GM23338 (cell line): ENCODE measurements around the gene GORAB. TPM values are rescaled to one million over a fixed set of nuclear protein-coding genes. Genes with fewer than 3 reads are reported as not detected.

ENCODE experiments used
- ATAC-seq: fragments of 200-7000 bp; cut with Tn5 transposase; 3 replicates; pipeline ENCODE4 v1.9.1; 2020
- DNase-seq: peaks from one replicate; pipeline ENCODE4 v3.0.0-alpha.2; 2015; ENCODE audit warnings: low spot score
- H2AFZ ChIP-seq: fragments of 200-600 bp; sonication (generic); 2 replicates; pipeline ENCODE4 v1.8.0; 2016; ENCODE audit warnings: antibody characterized with exemption, mild to moderate bottlenecking, moderate library complexity
- H3F3A ChIP-seq: fragments of 200-600 bp; sonication (generic); replicated peaks from 2 replicates; pipeline ENCODE4 v1.8.0; 2017; ENCODE audit warnings: antibody characterized with exemption, mixed run types, low read depth
- H3K27ac ChIP-seq: fragments of 200-600 bp; sonication (generic); 2 replicates; pipeline ENCODE4 v1.6.1; 2016; ENCODE audit warnings: low read depth
- H3K27me3 ChIP-seq: fragments of 200-600 bp; sonication (generic); 2 replicates; pipeline ENCODE4 v1.8.0; 2016; ENCODE audit warnings: mild to moderate bottlenecking, mixed run types, moderate library complexity; ENCODE audit not compliant: insufficient read depth
- H3K36me3 ChIP-seq: fragments of 200-600 bp; sonication (generic); 2 replicates; pipeline ENCODE4 v1.8.0; 2016; ENCODE audit warnings: mild to moderate bottlenecking; ENCODE audit not compliant: insufficient read depth
- H3K4me1 ChIP-seq: fragments of 200-600 bp; sonication (generic); 2 replicates; pipeline ENCODE4 v1.8.0; 2016; ENCODE audit warnings: mild to moderate bottlenecking, moderate library complexity; ENCODE audit not compliant: insufficient read depth
- H3K4me2 ChIP-seq: fragments of 200-600 bp; sonication (generic); 2 replicates; pipeline ENCODE4 v1.7.1; 2017; ENCODE audit warnings: mixed run types
- H3K4me3 ChIP-seq: fragments of 200-600 bp; sonication (generic); 2 replicates; pipeline ENCODE4 v1.6.1; 2016; ENCODE audit warnings: mixed run types
- H3K79me2 ChIP-seq: fragments of 200-600 bp; sonication (generic); replicated peaks from 2 replicates; pipeline ENCODE4 v1.8.0; 2017; ENCODE audit warnings: mild to moderate bottlenecking; ENCODE audit not compliant: insufficient read depth
- H3K9me2 ChIP-seq: fragments of 200-600 bp; sonication (generic); 2 replicates; pipeline ENCODE4 v1.8.0; 2017; ENCODE audit not compliant: insufficient read depth
- H4K20me1 ChIP-seq: fragments of 200-600 bp; sonication (generic); replicated peaks from 2 replicates; pipeline ENCODE4 v1.8.0; 2017; ENCODE audit warnings: mild to moderate bottlenecking; ENCODE audit not compliant: insufficient read depth
- H3K27ac Mint-ChIP-seq: 2 replicates; pipeline ENCODE4 v1.8.0; 2020; ENCODE audit warnings: inconsistent platforms, mild to moderate bottlenecking, moderate library complexity, mixed read lengths
- H3K27me3 Mint-ChIP-seq: 3 replicates; pipeline ENCODE4 v1.8.0; 2022; ENCODE audit warnings: low read depth, mild to moderate bottlenecking, moderate library complexity, mixed read lengths, inconsistent platforms; ENCODE audit not compliant: insufficient read depth, poor library complexity
- H3K36me3 Mint-ChIP-seq: 3 replicates; pipeline ENCODE4 v1.8.0; 2021; ENCODE audit warnings: low read depth, mild to moderate bottlenecking, inconsistent platforms, moderate library complexity, mixed read lengths
- H3K4me1 Mint-ChIP-seq: 3 replicates; pipeline ENCODE4 v1.8.0; 2020; ENCODE audit warnings: mild to moderate bottlenecking, inconsistent platforms, mixed read lengths
- H3K4me3 Mint-ChIP-seq: 3 replicates; pipeline ENCODE4 v1.8.0; 2021; ENCODE audit warnings: moderate library complexity, mild to moderate bottlenecking, inconsistent platforms, mixed read lengths
- H3K9me3 Mint-ChIP-seq: 3 replicates; pipeline ENCODE4 v1.8.0; 2020; ENCODE audit warnings: moderate library complexity, mild to moderate bottlenecking, inconsistent platforms, mixed read lengths
- CREB1 ChIP-seq: fragments of 250-450 bp; sonication (Bioruptor Pico); IDR thresholded peaks from 2 replicates; pipeline ENCODE4 v1.5.0; 2020; ENCODE audit warnings: low read depth, mild to moderate bottlenecking, moderate library complexity
- CTCF ChIP-seq, 2 experiments: fragments of 200-600 bp in 1 of 2; sonication (generic) in 1 of 2; conservative IDR thresholded peaks; 2 replicates each; pipeline versions ENCODE4 v1.5.1 to v1.6.1; 2016 to 2017; ENCODE audit warnings: antibody characterized with exemption in 2 of 2, low read depth in 2 of 2, mild to moderate bottlenecking in 2 of 2, moderate library complexity in 1 of 2
- JUNB ChIP-seq: IDR thresholded peaks from one replicate; pipeline ENCODE4 v1.6.1; 2016; ENCODE audit warnings: antibody characterized with exemption; ENCODE audit not compliant: unreplicated experiment
- NANOG ChIP-seq: IDR thresholded peaks from 2 replicates; pipeline ENCODE4 v1.6.1; 2016; ENCODE audit warnings: antibody characterized with exemption, borderline replicate concordance
- POLR2AphosphoS5 ChIP-seq: IDR thresholded peaks from 2 replicates; pipeline ENCODE4 v1.6.1; 2016; ENCODE audit warnings: antibody characterized with exemption, low read depth
- REST ChIP-seq: IDR thresholded peaks from one replicate; pipeline ENCODE4 v1.6.1; 2018; ENCODE audit warnings: antibody characterized with exemption; ENCODE audit not compliant: unreplicated experiment
- STAT1 ChIP-seq: IDR thresholded peaks from one replicate; pipeline ENCODE4 v1.6.1; 2016; ENCODE audit warnings: antibody characterized with exemption; ENCODE audit not compliant: unreplicated experiment
- ZNF114 ChIP-seq: fragments of 250-450 bp; sonication (Bioruptor Pico); IDR thresholded peaks from 2 replicates; pipeline ENCODE4 v1.5.0; 2020; ENCODE audit warnings: mild to moderate bottlenecking, moderate library complexity
- ZNF331 ChIP-seq: fragments of 250-450 bp; sonication (Bioruptor Pico); IDR thresholded peaks from 2 replicates; pipeline ENCODE4 v1.5.0; 2020; ENCODE audit warnings: low read depth, mild to moderate bottlenecking, moderate library complexity
- polyA plus RNA-seq: library from polyadenylated mRNA; unstranded; fragments of >200 nt; fragmentation: Nextera tagmentation; extraction: Ambion mirVana; gene quantifications from 2 replicates; pipeline ENCODE4 v1.2.1, GENCODE V29; 2016
- total RNA-seq: library from RNA; depleted of rRNA; stranded (reverse); fragments of >200 nt; shearing (Covaris generic); gene quantifications from 2 replicates; pipeline ENCODE4 v1.2.3, GENCODE V29; 2014

GORAB gene
- total and polyA plus RNA-seq, 2 experiments from 2014 or later = 10.4 to 21.1 TPM

GRCh38 chr1:170558731-170559130, 26.8 kb downstream of the GORAB start:
- no peak for ATAC-seq
- no peaks in the 10 kb centered on the region for H3K36me3 ChIP-seq
- TF ChIP-seq REST (no peak), JUNB (no peak)

GRCh38 chr1:170559166-170559565, 27.2 kb downstream of the GORAB start:
- ATAC-seq = no peak
- H3K4me1 ChIP-seq = peaks cover 24% of the 10 kb centered on the region
- peaks cover under 1% of the 10 kb centered on the region for H3K27me3 Mint-ChIP-seq
- no peak overlapping the region for H3K4me3 ChIP-seq
- H3K36me3 Mint-ChIP-seq = peaks cover 4% of the 10 kb centered on the region; the same call in 2 of the 3 replicates
- H3K4me2 ChIP-seq = no peak overlapping the region
- H3K79me2 ChIP-seq = no peaks in the 10 kb centered on the region
- H3K27ac Mint-ChIP-seq = no peak overlapping the region
- H2AFZ ChIP-seq = no peak overlapping the region
- H3K4me1 Mint-ChIP-seq = peaks cover 22% of the 10 kb centered on the region
- H3F3A ChIP-seq = no peaks in the 10 kb centered on the region
- no peaks in the 10 kb centered on the region for H4K20me1 ChIP-seq
- no peak overlapping the region for H3K27ac ChIP-seq
- H3K9me3 Mint-ChIP-seq = no peaks in the 10 kb centered on the region
- H3K36me3 ChIP-seq = no peaks in the 10 kb centered on the region
- H3K27me3 ChIP-seq = no peaks in the 10 kb centered on the region
- DNase-seq = no peak
- H3K9me2 ChIP-seq = no peaks in the 10 kb centered on the region
- H3K4me3 Mint-ChIP-seq = no peak overlapping the region
- TF ChIP-seq CREB1 (CRISPR knock-in tag) (no peak), NANOG (no peak), ZNF114 (CRISPR knock-in tag) (no peak), ZNF331 (CRISPR knock-in tag) (no peak), CTCF (conservative IDR thresholded peaks at IDR 0.05; ENCODE audit: low read depth in 2 of 2) (no peak), REST (no peak), POLR2AphosphoS5 (no peak), STAT1 (no peak), JUNB (no peak)

More at GRCh38 chr1:170558731-170559130, 26.8 kb downstream of the GORAB start:
- DNase-seq = no peak
- no peak overlapping the region for H3K4me3 ChIP-seq
- H3K4me2 ChIP-seq = no peak overlapping the region
- no peaks in the 10 kb centered on the region for H3K27me3 ChIP-seq
- H3K4me1 ChIP-seq = peaks cover 19% of the 10 kb centered on the region
- no peaks in the 10 kb centered on the region for H3F3A ChIP-seq
- H3K9me2 ChIP-seq = no peaks in the 10 kb centered on the region
- no peak overlapping the region for H3K27ac ChIP-seq
- H3K27ac Mint-ChIP-seq = no peak overlapping the region
- no peak overlapping the region for H2AFZ ChIP-seq
- H3K36me3 Mint-ChIP-seq = peaks cover 6% of the 10 kb centered on the region; the same call in 2 of the 3 replicates
- H3K79me2 ChIP-seq = no peaks in the 10 kb centered on the region
- no peaks in the 10 kb centered on the region for H3K9me3 Mint-ChIP-seq
- no peaks in the 10 kb centered on the region for H4K20me1 ChIP-seq
- peaks cover 2% of the 10 kb centered on the region for H3K27me3 Mint-ChIP-seq
- H3K4me1 Mint-ChIP-seq = peaks cover 17% of the 10 kb centered on the region
- H3K4me3 Mint-ChIP-seq = no peak overlapping the region
